ENCODE measurements around the gene ALDH18A1. TPM values are rescaled to one million over a fixed set of nuclear protein-coding genes. Genes with fewer than 3 reads are reported as not detected.

ALDH18A1 gene
- total and polyA plus RNA-seq, 4 donors = 10.0 to 35.0 (median 25.2) TPM

DNA sequence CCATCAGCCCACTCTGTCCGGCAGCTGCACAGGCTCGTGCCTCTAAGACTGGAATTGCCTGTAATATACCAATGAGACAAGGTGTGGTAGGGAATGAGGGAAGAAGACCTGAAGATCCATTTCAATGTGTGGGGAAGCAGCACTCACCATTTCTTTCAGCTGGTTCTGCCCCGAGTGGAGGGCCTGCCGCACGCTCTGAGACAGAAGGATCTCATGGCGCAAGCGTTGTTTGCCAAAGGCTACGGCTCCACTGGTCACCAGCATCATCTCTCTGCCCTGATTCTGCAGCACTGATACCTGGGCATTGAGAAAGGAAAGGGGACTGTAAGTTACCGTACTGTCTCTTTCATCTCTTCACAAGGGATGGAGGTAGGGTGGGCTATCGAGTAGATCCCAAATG lies 19.4 kb downstream of the ALDH18A1 start:
- H3K4me3 ChIP-seq (ENCODE audit: low read depth in 1 of 3, low read length in 3 of 3) = no peak overlapping the region
- H3K9ac ChIP-seq (ENCODE audit: low read depth in 1 of 2, low read length in 2 of 2) = no peak overlapping the region
- H3K4me1 ChIP-seq (ENCODE audit: control insufficient read depth in 4 of 4, insufficient read depth in 4 of 4, low read length in 3 of 4) = peaks cover 0 to 3% (median 0%) of the 10 kb centered on the region in 4 donors
- H3K27ac ChIP-seq (ENCODE audit: low read depth in 1 of 2, low read length in 2 of 2) = no peak overlapping the region
- no peak for TF ChIP-seq RAD21 (IDR thresholded peaks at IDR 0.05)
- TF ChIP-seq YY1 (IDR thresholded peaks at IDR 0.05) = no peak
- TF ChIP-seq, protein P1, sequence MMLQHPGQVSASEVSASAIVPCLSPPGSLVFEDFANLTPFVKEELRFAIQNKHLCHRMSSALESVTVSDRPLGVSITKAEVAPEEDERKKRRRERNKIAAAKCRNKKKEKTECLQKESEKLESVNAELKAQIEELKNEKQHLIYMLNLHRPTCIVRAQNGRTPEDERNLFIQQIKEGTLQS (IDR thresholded peaks at IDR 0.05) = no peak
- TF ChIP-seq EGR1 (IDR thresholded peaks at IDR 0.05; ENCODE audit: low read depth in 2 of 2) = no peak
- H3K9me3 ChIP-seq (ENCODE audit: control insufficient read depth in 4 of 4, low read length in 3 of 4) = no peaks in the 10 kb centered on the region
- 96% methylated on average over 10 of the region's 10 CpGs for WGBS
- no peaks in the 10 kb centered on the region for H3K27me3 ChIP-seq (ENCODE audit: control insufficient read depth in 4 of 4, insufficient read depth in 4 of 4, low read length in 3 of 4)
- no peak for DNase-seq (ENCODE audit: low spot score)
- H3K36me3 ChIP-seq (ENCODE audit: control insufficient read depth in 4 of 4, insufficient read depth in 3 of 4, low read depth in 1 of 4, low read length in 3 of 4) = peaks cover 3 to 46% (median 31%) of the 10 kb centered on the region in 4 donors

DNA sequence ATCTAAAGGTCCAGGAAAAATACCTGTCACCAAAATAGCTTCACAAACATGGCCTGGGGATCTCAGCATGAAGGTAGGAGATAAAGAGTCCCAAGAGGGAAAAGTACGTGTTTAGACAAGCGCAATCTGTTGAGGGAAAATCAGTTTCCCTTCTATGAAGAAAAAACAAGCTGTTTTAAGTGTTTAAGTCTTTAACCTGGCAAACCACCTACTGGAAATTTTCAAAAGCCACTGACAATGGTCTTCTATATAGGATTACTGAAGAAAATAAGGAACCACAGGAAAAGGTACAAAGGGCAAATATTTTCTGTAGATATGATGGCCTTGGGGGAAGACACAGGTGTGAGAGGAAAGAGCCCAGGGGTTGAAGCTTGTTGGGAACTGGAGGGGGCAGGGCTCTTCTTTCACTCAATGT lies 21.2 kb downstream of the ALDH18A1 start:
- H3K36me3 ChIP-seq (ENCODE audit: control insufficient read depth in 4 of 4, insufficient read depth in 3 of 4, low read depth in 1 of 4, low read length in 3 of 4) = peaks cover 2 to 48% (median 34%) of the 10 kb centered on the region in 4 donors
- no peaks in the 10 kb centered on the region for H3K27me3 ChIP-seq (ENCODE audit: control insufficient read depth in 4 of 4, insufficient read depth in 4 of 4, low read length in 3 of 4)
- H3K9ac ChIP-seq (ENCODE audit: low read depth in 1 of 2, low read length in 2 of 2) = no peak overlapping the region
- H3K4me3 ChIP-seq (ENCODE audit: low read depth in 1 of 3, low read length in 3 of 3) = no peak overlapping the region
- TF ChIP-seq HNF4G (IDR thresholded peaks at IDR 0.05) (no peak), FOXA1 (IDR thresholded peaks at IDR 0.05) (no peak), RAD21 (IDR thresholded peaks at IDR 0.05) (no peak), NR2F2 (IDR thresholded peaks at IDR 0.05) (no peak)
- TF ChIP-seq, protein P2, sequence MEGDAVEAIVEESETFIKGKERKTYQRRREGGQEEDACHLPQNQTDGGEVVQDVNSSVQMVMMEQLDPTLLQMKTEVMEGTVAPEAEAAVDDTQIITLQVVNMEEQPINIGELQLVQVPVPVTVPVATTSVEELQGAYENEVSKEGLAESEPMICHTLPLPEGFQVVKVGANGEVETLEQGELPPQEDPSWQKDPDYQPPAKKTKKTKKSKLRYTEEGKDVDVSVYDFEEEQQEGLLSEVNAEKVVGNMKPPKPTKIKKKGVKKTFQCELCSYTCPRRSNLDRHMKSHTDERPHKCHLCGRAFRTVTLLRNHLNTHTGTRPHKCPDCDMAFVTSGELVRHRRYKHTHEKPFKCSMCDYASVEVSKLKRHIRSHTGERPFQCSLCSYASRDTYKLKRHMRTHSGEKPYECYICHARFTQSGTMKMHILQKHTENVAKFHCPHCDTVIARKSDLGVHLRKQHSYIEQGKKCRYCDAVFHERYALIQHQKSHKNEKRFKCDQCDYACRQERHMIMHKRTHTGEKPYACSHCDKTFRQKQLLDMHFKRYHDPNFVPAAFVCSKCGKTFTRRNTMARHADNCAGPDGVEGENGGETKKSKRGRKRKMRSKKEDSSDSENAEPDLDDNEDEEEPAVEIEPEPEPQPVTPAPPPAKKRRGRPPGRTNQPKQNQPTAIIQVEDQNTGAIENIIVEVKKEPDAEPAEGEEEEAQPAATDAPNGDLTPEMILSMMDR (IDR thresholded peaks at IDR 0.05; ENCODE audit: low read depth, low read length, missing input control) = no peak
- TF ChIP-seq, protein P3, sequence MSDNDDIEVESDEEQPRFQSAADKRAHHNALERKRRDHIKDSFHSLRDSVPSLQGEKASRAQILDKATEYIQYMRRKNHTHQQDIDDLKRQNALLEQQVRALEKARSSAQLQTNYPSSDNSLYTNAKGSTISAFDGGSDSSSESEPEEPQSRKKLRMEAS (IDR thresholded peaks at IDR 0.05) = no peak
- TF ChIP-seq, protein P1 (IDR thresholded peaks at IDR 0.05) = no peak
- no peaks in the 10 kb centered on the region for H3K9me3 ChIP-seq (ENCODE audit: control insufficient read depth in 4 of 4, low read length in 3 of 4)
- WGBS = 92% methylated on average over 2 of the region's 2 CpGs
- no peak overlapping the region for H3K27ac ChIP-seq (ENCODE audit: low read depth in 1 of 2, low read length in 2 of 2)
- H3K4me1 ChIP-seq (ENCODE audit: control insufficient read depth in 4 of 4, insufficient read depth in 4 of 4, low read length in 3 of 4) = no peaks in the 10 kb centered on the region
- DNase-seq (ENCODE audit: low spot score) = no peak

DNA sequence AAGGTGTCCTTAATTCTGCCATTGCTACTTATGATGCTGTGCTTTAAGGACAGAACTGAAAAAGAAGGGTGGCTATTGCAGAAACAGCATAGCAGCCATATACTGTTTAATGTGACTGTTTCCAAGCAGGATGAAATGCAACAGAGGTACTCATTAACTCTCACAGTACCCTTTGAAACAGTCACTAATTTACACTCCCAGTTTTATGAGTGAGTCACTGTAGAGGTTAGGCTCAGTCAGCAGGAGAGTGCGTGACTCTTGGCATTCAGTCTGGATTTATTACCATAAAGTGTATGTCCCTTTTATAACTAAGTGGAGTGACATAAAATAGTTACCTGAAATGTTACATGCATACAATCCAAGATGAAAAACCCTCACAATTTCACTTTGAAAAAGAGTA lies 27.7 kb downstream of the ALDH18A1 start:
- Histone ChIP-seq H3K36me3 (ENCODE audit: control insufficient read depth in 4 of 4, insufficient read depth in 3 of 4, low read depth in 1 of 4, low read length in 3 of 4) (peaks cover 10 to 65% (median 46%) of the 10 kb centered on the region in 4 donors), H3K9me3 (ENCODE audit: control insufficient read depth in 4 of 4, low read length in 3 of 4) (no peaks in the 10 kb centered on the region), H3K4me1 (ENCODE audit: control insufficient read depth in 4 of 4, insufficient read depth in 4 of 4, low read length in 3 of 4) (no peaks in the 10 kb centered on the region), H3K27ac (ENCODE audit: low read depth in 1 of 2, low read length in 2 of 2) (no peak overlapping the region), H3K4me3 (ENCODE audit: low read depth in 1 of 3, low read length in 3 of 3) (no peak overlapping the region), H3K27me3 (ENCODE audit: control insufficient read depth in 4 of 4, insufficient read depth in 4 of 4, low read length in 3 of 4) (no peaks in the 10 kb centered on the region), H3K9ac (ENCODE audit: low read depth in 1 of 2, low read length in 2 of 2) (no peak overlapping the region)
- WGBS = 89% methylated on average over 1 of the region's 1 CpG
- DNase-seq (ENCODE audit: low spot score) = no peak
- TF ChIP-seq, protein P1 (IDR thresholded peaks at IDR 0.05) = no peak
- TF ChIP-seq FOXA1 (IDR thresholded peaks at IDR 0.05) (no peak), HNF4A (conservative IDR thresholded peaks at IDR 0.05) (no peak), JUND (IDR thresholded peaks at IDR 0.05) (no peak), RAD21 (IDR thresholded peaks at IDR 0.05) (no peak), RXRA (IDR thresholded peaks at IDR 0.05) (no peak), SP1 (IDR thresholded peaks at IDR 0.05) (no peak), HNF4G (IDR thresholded peaks at IDR 0.05) (no peak), YY1 (IDR thresholded peaks at IDR 0.05) (no peak), NR2F2 (IDR thresholded peaks at IDR 0.05) (no peak), EGR1 (IDR thresholded peaks at IDR 0.05; ENCODE audit: low read depth in 2 of 2) (no peak), GABPA (IDR thresholded peaks at IDR 0.05 in 1 of 2, conservative IDR thresholded peaks at IDR 0.05 in 1 of 2) (no peak)
- TF ChIP-seq, protein P4, sequence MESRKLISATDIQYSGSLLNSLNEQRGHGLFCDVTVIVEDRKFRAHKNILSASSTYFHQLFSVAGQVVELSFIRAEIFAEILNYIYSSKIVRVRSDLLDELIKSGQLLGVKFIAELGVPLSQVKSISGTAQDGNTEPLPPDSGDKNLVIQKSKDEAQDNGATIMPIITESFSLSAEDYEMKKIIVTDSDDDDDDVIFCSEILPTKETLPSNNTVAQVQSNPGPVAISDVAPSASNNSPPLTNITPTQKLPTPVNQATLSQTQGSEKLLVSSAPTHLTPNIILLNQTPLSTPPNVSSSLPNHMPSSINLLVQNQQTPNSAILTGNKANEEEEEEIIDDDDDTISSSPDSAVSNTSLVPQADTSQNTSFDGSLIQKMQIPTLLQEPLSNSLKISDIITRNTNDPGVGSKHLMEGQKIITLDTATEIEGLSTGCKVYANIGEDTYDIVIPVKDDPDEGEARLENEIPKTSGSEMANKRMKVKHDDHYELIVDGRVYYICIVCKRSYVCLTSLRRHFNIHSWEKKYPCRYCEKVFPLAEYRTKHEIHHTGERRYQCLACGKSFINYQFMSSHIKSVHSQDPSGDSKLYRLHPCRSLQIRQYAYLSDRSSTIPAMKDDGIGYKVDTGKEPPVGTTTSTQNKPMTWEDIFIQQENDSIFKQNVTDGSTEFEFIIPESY (IDR thresholded peaks at IDR 0.05) = no peak
- TF ChIP-seq, protein P2 (IDR thresholded peaks at IDR 0.05; ENCODE audit: low read depth, low read length, missing input control) = no peak
- TF ChIP-seq, protein P5, sequence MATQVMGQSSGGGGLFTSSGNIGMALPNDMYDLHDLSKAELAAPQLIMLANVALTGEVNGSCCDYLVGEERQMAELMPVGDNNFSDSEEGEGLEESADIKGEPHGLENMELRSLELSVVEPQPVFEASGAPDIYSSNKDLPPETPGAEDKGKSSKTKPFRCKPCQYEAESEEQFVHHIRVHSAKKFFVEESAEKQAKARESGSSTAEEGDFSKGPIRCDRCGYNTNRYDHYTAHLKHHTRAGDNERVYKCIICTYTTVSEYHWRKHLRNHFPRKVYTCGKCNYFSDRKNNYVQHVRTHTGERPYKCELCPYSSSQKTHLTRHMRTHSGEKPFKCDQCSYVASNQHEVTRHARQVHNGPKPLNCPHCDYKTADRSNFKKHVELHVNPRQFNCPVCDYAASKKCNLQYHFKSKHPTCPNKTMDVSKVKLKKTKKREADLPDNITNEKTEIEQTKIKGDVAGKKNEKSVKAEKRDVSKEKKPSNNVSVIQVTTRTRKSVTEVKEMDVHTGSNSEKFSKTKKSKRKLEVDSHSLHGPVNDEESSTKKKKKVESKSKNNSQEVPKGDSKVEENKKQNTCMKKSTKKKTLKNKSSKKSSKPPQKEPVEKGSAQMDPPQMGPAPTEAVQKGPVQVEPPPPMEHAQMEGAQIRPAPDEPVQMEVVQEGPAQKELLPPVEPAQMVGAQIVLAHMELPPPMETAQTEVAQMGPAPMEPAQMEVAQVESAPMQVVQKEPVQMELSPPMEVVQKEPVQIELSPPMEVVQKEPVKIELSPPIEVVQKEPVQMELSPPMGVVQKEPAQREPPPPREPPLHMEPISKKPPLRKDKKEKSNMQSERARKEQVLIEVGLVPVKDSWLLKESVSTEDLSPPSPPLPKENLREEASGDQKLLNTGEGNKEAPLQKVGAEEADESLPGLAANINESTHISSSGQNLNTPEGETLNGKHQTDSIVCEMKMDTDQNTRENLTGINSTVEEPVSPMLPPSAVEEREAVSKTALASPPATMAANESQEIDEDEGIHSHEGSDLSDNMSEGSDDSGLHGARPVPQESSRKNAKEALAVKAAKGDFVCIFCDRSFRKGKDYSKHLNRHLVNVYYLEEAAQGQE (IDR thresholded peaks at IDR 0.05) = no peak

All from liver (tissue), 9 donors.